ENCODE data around the gene PIGN. TPM values are rescaled to one million over a fixed set of nuclear protein-coding genes. Genes with fewer than 3 reads are reported as not detected.

The PIGN gene
- total RNA-seq, 1 experiment from 2014 or later = 22.8 TPM

DNA sequence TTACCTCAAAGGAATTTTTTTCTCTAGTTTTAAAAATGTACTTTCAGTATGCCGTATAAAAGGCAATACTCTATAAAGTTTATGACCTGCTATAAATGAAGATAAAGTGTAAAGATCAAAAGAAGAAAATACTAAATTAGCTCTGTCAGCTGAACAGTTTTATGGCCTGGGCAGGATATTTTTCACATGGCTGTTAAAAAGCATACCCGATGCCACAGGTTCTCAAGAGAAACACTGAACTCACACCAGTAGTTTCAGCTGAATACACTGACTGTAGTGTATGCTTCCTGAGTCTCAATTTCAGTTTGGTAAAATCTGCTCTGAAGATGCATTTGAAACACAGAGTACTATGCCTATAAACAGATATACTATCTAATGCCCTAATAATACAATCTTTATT lies 126.0 kb downstream of the PIGN start:
- TF ChIP-seq, protein P1, sequence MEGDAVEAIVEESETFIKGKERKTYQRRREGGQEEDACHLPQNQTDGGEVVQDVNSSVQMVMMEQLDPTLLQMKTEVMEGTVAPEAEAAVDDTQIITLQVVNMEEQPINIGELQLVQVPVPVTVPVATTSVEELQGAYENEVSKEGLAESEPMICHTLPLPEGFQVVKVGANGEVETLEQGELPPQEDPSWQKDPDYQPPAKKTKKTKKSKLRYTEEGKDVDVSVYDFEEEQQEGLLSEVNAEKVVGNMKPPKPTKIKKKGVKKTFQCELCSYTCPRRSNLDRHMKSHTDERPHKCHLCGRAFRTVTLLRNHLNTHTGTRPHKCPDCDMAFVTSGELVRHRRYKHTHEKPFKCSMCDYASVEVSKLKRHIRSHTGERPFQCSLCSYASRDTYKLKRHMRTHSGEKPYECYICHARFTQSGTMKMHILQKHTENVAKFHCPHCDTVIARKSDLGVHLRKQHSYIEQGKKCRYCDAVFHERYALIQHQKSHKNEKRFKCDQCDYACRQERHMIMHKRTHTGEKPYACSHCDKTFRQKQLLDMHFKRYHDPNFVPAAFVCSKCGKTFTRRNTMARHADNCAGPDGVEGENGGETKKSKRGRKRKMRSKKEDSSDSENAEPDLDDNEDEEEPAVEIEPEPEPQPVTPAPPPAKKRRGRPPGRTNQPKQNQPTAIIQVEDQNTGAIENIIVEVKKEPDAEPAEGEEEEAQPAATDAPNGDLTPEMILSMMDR (IDR thresholded peaks at IDR 0.05; ENCODE audit: insufficient read depth in 1 of 2, low read depth in 1 of 2, low read length in 1 of 2, severe bottlenecking in 1 of 2, unreplicated experiment in 1 of 2) = no peak
- no peaks in the 10 kb centered on the region for H3K4me1 ChIP-seq
- Mint-ChIP-seq H3K9me3 (ENCODE audit: unreplicated experiment) (no peaks in the 10 kb centered on the region), H3K4me1 (ENCODE audit: low read depth, unreplicated experiment) (no peaks in the 10 kb centered on the region), H3K36me3 (ENCODE audit: insufficient read depth, unreplicated experiment) (peaks cover 5% of the 10 kb centered on the region), H3K4me3 (ENCODE audit: unreplicated experiment) (no peak overlapping the region), H3K27ac (ENCODE audit: unreplicated experiment) (no peak overlapping the region), H3K27me3 (ENCODE audit: insufficient read depth, unreplicated experiment) (no peaks in the 10 kb centered on the region)
- no peak for DNase-seq
- BruUV-seq (replicated peaks) = no TSS peak
- H3K9me3 ChIP-seq = no peaks in the 10 kb centered on the region
- intact Hi-C loops (cut with micrococcal nuclease; ENCODE audit: unreplicated experiment) = no loop called here
- H3K27me3 ChIP-seq (replicated peaks; ENCODE audit: control insufficient read depth, insufficient read depth, low read length) = no peaks in the 10 kb centered on the region
- CTCF ChIA-PET = no interaction called here
- no peak overlapping the region for H3K4me3 ChIP-seq (ENCODE audit: low read depth, low read length)
- no peaks in the 10 kb centered on the region for H3K36me3 ChIP-seq (ENCODE audit: control insufficient read depth, insufficient read depth, low read length)
- POLR2A ChIA-PET = no interaction called here

DNA sequence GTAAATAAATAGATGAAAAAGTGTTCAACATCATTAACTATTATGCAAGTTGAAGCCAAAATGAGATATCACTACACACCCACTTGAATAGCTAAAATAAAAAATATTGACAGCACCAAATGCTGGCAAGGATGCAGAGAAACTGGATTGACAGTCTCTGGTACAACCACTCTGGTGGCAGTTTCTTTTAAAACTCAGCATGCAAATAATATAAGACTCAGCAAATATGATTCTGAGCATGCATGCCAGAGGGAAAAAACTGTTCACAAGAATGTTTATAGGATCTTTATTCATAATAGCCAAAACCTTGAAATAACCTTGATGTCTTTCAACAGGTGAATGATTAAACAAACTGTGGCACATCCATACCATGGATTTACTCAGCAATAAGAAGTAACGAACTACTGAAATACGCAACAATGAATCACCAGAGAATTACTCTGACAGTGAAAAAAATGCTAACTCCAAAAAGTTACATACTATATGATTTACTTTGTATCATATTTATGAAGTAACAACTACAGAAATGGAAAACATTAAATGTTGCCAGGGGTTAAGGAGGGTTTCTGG lies 131.8 kb downstream of the PIGN start:
- Histone ChIP-seq H3K36me3 (ENCODE audit: control insufficient read depth, insufficient read depth, low read length) (no peaks in the 10 kb centered on the region), H3K27me3 (replicated peaks; ENCODE audit: control insufficient read depth, insufficient read depth, low read length) (no peaks in the 10 kb centered on the region), H3K4me3 (ENCODE audit: low read depth, low read length) (no peak overlapping the region), H3K4me1 (no peaks in the 10 kb centered on the region), H3K9me3 (no peaks in the 10 kb centered on the region)
- no peaks in the 10 kb centered on the region for H3K27me3 Mint-ChIP-seq (ENCODE audit: insufficient read depth, unreplicated experiment)
- H3K4me3 Mint-ChIP-seq (ENCODE audit: unreplicated experiment) = no peak overlapping the region
- TF ChIP-seq, protein P1 (IDR thresholded peaks at IDR 0.05; ENCODE audit: insufficient read depth in 1 of 2, low read depth in 1 of 2, low read length in 1 of 2, severe bottlenecking in 1 of 2, unreplicated experiment in 1 of 2) = no peak
- CTCF ChIA-PET = no interaction called here
- H3K4me1 Mint-ChIP-seq (ENCODE audit: low read depth, unreplicated experiment) = no peaks in the 10 kb centered on the region
- H3K27ac Mint-ChIP-seq (ENCODE audit: unreplicated experiment) = no peak overlapping the region
- H3K9me3 Mint-ChIP-seq (ENCODE audit: unreplicated experiment) = no peaks in the 10 kb centered on the region
- intact Hi-C loops (cut with micrococcal nuclease; ENCODE audit: unreplicated experiment) = no loop called here
- no peak for DNase-seq
- peaks cover 5% of the 10 kb centered on the region for H3K36me3 Mint-ChIP-seq (ENCODE audit: insufficient read depth, unreplicated experiment)
- BruUV-seq (replicated peaks) = no TSS peak
- POLR2A ChIA-PET = no interaction called here

DNA sequence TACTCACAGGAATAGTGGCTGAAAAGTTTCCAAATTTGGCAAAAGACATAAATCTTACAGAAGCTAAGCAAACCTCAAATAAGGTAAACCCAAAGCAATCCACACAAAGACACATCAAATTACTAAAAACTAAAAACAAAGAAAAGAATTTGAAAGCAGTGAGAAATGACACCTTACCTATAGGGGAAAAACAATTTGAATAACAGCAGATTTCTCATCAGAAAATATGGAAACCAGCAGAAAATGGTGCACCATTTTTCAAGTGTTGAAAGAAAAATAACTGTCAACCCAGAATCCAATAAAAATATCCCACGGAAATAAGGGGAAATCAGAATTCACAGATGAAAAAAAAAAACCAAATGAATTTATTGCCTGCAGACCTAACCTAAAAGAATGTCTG lies 138.6 kb downstream of the PIGN start:
- no peak for DNase-seq
- Histone ChIP-seq H3K4me1 (no peaks in the 10 kb centered on the region), H3K36me3 (ENCODE audit: control insufficient read depth, insufficient read depth, low read length) (no peaks in the 10 kb centered on the region), H3K9me3 (no peaks in the 10 kb centered on the region), H3K4me3 (ENCODE audit: low read depth, low read length) (no peak overlapping the region), H3K27me3 (replicated peaks; ENCODE audit: control insufficient read depth, insufficient read depth, low read length) (no peaks in the 10 kb centered on the region)
- Mint-ChIP-seq H3K27ac (ENCODE audit: unreplicated experiment) (no peak overlapping the region), H3K27me3 (ENCODE audit: insufficient read depth, unreplicated experiment) (no peaks in the 10 kb centered on the region), H3K36me3 (ENCODE audit: insufficient read depth, unreplicated experiment) (no peaks in the 10 kb centered on the region), H3K4me3 (ENCODE audit: unreplicated experiment) (no peak overlapping the region), H3K9me3 (ENCODE audit: unreplicated experiment) (no peaks in the 10 kb centered on the region), H3K4me1 (ENCODE audit: low read depth, unreplicated experiment) (no peaks in the 10 kb centered on the region)
- BruUV-seq (replicated peaks) = no TSS peak
- intact Hi-C loops (cut with micrococcal nuclease; ENCODE audit: unreplicated experiment) = no loop called here
- ChIA-PET POLR2A (no interaction called here), CTCF (no interaction called here)
- TF ChIP-seq, protein P1 (IDR thresholded peaks at IDR 0.05; ENCODE audit: insufficient read depth in 1 of 2, low read depth in 1 of 2, low read length in 1 of 2, severe bottlenecking in 1 of 2, unreplicated experiment in 1 of 2) = no peak
